ENCODE results near the gene HDAC4.

Gene HDAC4

GRCh38 chr2:239166201-239166834 is 234.5 kb downstream of the HDAC4 start:
- DNase-seq (ENCODE audit: low read depth) = no peak

DNA sequence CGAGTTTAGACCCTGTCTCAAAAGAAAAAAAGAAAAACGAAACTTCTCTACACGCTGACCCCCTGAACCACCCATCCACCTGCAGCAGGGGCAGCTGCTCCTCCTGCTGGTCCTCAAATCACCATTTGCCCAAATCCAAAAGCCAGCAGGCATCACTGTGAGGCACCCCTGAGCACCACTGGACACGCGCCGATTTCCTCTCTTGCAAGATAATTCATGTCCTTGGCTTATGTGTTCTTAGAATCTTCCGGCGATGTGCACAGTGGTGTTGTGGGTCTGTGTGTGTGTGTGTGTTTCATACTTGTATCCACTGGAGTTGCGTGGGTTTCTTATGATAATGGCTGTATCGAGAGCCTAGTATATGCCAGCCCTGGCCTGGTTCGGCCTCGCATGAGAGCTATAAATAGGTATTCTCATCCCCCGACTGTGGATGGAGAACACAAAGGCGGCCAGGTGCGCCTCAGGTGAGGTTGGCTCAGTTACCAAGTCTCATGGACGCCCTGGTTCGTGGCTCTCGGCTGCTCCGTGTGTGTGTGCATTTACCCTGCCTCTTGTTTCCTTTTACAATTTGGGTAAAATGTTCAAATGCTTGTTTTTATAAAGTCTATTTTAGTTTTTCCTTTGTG is 235.5 kb downstream of the HDAC4 start:
- DNase-seq (ENCODE audit: low read depth) = no peak

GRCh38 chr2:239164335-239164871 is 236.4 kb downstream of the HDAC4 start:
- no peak for DNase-seq (ENCODE audit: low read depth)

DNA sequence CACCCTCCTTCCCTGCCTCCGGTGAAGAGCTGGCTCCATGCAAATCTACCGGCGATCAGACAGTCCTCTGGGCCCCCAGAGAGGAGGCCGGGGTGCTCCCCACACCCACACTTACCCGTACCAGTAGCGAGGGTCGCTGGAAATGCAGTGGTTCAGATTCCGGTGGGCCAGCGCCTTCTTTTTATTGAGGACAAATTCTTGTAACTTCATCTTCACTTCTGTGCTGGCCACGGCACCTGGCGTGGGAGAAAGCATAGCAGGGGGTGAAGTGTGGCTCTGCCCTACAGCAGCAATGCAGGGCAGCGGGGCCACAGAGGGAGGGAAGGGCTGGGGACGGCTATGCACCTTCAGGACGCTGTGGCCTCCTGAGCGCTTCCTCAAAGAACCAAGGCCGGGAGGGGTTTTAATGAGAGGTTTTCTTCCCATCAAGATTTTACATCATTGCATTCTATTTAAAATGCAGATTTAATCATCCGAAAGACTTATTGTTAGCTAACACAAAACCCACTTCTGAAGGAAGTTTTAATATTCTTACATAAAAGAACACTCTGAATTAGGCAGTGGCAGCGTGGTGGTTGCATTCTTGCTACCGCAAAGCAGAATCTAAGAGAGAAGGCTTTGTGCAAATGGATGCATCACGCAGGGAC is 237.0 kb downstream of the HDAC4 start:
- no peak for DNase-seq (ENCODE audit: low read depth)

GRCh38 chr2:239162976-239163687 is 237.7 kb downstream of the HDAC4 start:
- no peak for DNase-seq (ENCODE audit: low read depth)

DNA sequence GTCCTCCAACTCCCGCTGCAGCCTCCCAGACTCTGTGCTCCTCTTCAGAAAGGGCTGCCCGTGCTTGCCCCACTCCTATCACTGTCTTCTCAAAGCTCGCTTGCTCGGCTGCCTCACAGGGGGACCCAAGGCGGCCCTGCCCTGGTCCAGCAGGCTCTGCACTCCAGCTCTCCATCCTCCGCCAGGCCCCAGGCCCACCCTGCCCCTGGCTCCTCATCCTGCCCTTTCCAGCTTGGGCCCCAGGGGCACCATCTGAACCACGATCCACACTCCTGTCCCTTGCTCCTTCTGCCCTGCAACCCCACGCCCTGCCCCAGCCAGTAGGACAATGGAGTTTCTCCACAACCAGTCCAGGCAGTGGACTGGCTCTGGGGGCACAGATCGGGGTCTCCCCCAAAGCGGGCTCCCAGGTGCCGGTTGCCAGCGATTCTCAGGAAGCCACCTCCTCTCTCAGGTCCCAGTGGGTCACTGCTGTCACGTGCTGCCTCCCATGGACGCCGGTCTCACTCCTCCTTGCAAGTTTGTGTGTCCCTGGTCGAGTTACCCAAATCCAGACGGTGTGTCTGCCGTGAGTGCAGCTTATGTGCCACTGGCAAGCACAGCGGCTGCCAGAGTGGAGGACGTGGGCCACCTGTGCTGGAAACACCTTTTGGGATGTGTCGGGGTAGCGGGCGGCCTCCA is 238.5 kb downstream of the HDAC4 start:
- no peak for DNase-seq (ENCODE audit: low read depth)

DNA sequence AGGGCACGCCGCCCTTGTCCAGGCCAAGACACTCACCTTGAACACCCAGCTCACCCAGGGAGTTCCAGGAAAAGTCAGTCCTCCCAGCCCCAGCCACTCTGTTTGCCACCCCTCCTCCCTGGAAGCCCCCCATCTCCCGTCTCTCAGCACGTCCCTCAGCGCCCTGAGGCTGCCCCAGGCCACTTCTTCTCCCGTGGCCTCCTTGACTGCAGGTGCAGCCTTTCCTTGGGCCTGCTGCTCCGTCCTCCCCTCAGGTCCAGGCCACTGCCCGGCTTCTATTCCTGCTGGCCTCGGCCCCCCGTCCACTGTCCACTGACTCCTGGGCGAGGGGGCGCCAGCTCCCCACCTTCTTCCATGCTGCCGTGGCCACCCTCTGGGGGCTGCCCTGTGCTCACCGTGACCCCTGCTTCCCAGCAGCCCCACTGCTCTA is 239.1 kb downstream of the HDAC4 start:
- DNase-seq (ENCODE audit: low read depth) = no peak

DNA sequence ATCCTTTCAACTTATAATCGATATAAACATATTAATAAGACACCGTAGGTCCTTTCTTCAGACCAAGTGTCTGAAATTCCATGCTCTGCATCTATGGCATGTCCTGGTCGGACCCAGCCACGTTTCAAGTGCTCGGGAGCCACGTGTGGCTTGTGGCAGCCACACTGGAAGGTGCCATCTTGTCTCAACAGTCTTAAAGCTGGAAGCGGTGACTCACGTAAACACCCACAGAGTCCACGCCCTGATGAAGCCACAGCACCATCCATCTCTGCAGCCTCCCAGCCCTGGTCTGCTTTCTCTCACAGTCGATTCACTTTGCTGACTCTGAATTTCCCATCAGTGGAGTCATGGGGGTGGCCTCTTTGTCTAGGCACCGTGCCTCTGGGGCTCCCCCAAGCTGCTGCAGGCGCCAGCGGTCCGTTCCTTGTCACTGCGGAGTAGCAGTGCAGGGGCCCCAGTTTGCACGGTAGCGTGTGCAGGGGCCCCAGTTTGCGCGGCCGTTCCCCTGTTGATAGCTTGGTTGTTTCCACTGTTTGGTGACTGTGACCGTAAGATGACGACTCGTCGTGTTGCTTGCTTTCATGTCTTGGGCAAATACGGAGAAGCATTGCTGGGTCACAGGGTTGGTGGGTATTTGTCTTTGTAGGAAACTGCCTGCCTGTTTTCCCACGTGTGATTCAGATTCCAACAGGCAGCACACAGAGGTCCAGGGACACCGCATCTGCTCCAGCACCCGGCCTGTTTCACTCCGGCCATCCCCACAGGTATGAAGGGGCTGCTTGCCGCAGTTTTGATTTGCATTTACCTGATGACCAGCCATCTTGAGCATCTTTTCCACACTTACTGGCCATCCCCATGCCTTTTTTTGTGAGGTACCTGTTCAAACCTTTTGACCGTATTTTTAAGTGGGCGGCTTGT is 240.3 kb downstream of the HDAC4 start:
- no peak for DNase-seq (ENCODE audit: low read depth)

- DNase-seq (ENCODE audit: low read depth) = no peak
Measured at GRCh38 chr2:239159476-239159911, 241.3 kb downstream of the HDAC4 start.

DNA sequence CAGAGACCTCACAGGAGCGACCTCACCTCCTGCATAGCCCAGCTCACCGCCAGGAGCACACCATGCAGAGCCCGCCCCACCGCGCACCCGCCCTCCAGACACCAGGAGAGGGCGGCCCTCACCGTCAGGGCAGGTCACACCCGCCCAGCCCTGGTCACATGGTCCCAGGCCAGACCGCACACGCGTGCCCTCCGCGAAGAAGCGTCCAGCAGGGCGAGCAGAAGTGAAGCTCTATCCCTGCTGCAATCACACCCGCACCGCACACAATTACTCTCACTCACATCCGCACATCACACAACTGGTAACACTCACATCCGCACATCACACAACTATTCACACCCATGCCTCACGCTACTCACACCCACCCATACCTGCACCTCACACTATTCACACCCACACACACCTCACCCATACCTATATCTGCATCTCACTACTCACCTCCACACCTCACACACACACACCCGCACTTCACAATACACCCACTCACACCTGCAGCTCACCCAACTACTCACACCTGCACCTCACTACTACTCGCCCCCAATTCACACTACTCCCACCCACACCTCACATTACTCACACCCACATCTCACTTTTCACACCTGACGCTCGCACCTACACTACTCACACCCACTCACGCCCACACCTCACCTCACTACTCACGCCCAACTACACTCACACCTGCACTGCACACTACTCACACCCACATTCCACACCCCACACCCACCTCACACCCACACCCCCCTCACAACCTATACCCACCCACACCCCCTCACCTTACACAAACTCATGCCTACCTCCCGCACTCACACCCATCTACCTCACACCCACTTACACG is 242.0 kb downstream of the HDAC4 start:
- no peak for DNase-seq (ENCODE audit: low read depth)

- DNase-seq (ENCODE audit: low read depth) = no peak
Measured at GRCh38 chr2:239157771-239158170, 243.0 kb downstream of the HDAC4 start.

- DNase-seq (ENCODE audit: low read depth) = no peak
Measured at GRCh38 chr2:239157269-239157668, 243.6 kb downstream of the HDAC4 start.

DNA sequence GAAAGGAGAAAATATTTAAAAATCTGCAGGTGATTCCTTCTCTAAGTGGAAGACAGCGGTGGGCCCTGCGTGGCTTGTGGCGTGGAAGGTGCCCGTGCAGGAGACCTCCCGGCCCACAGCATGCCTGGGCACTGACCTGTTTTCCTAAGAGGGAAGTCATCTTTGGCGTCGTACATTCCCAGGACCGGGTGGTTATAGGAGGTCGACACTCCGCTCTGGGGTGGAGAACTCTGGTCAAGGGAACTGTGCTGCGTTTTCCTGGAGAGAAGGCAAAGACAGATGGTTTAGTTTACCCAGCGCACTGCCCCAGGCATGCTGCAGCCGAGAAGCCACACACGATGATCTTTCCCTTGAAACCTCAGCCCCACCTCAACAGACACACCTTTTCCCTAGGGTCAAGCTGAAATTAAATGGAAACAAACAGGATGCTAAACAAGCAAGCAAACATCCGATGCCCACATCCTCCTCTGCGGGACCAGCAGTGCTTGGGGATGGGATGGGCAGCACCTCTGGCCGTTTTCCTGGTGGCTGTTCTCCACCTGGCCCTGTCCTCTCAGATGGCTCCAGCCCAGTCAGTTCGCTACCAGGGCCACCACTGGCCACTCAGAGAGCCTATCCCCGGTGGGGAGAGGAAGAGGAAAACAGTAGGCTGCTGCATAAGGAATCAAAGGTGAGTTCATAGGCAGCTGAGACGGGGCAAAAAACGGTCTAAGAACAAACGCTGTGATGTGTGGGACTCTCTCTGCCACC is 244.1 kb downstream of the HDAC4 start:
- no peak for DNase-seq (ENCODE audit: low read depth)

DNA sequence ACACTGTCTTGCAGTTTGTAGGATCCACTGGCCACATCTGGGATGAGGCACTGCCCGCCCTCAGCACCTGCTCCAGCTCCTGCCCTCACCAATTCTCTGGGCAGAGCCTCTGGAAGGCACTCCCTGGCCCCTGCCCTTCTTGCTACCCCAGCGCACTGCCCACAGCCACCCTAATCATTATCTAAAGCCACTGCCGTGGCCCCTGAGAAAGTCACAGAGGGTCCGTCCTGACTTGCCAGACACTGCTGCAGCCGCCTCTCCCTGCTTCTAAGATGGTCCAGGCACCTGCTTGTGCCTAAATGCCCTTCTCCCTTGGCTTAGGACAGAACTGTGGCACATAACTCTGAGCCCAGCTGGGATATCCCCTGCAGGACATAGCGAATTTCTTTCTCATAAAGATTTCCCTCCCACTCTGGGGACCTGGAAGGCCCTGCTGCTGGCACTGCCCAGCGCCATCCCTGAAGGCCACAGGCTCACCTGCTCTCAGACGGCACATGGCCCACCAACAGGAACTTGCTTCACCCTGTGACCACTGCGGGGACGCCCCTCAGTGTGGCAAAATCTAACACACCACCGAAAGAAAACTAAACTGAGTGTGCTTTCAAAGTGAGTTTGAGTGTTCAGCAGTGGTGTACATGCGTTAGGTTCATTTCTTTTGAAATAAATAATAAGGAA is 244.9 kb downstream of the HDAC4 start:
- DNase-seq (ENCODE audit: low read depth) = no peak

DNA sequence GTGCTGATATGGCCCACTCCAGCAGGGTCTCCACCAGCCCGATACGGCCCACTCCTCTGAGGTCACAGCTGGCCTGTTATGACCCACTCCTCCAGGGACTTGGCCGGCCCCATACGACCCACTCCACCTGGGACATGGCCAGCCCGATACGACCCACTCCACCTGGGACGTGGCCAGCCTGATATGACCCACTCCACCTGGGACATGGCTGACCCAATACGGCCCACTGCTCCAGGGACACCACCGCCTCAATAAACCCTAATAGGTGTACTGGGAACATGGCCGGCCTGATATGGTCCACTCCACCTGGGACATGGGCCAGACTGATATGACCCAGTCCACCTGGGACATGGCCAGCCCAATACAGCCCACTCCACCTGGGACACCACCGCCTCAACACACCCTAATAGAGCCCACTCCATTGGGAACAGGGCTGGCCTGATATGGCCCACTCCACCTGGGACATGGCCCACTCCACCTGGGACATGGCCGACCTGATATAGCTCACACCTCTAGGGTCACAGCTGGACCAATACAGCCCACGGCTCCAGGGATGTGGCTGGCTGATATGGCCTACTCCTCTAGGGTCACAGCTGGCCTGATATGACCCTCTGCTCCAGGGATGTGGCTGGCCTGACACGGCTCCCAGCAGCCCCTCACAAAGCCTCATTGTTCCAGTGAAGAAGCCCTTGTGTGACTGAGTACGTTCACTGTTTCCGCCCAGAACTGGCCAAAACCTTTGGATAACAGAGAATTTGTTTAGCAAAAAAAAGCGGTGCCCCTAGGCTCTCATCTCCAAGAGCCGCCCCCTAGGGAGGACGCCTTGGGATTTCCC is 245.6 kb downstream of the HDAC4 start:
- DNase-seq (ENCODE audit: low read depth) = no peak

GRCh38 chr2:239153806-239154591 is 246.8 kb downstream of the HDAC4 start:
- DNase-seq (ENCODE audit: low read depth) = no peak

DNA sequence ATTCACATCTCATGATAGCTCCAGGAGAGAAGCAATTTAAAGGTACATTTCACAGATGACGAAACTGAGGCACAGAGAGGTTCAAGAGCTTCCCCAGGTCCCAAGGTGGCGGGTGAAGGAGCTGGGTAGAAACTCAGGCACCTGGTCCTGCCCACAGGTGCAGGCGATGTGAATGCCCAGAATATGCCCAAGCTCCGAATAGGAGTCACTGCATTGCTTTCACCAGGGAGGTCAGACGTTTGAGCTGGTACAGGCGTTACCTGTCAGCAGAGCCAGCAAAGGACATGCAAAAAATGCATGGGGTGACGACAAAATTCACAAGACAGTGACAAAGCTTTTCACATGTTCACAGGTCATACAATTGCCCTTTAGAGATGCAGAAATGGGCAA is 247.9 kb downstream of the HDAC4 start:
- no peak for DNase-seq (ENCODE audit: low read depth)
